GDM1 (cell line): ENCODE results near the gene OR56A5.
"Not testable (repeated sequence)": the region's sequence is repeated elsewhere in the genome, so short reads cannot be mapped to it uniquely, and the experiment has no call there.

Source experiments
- DNase-seq: peaks from one replicate; lab custom pipeline; 2025; lab: John Stamatoyannopoulos, UW

OR56A5 gene

GRCh38 chr11:5968394-5968793 is at the start of gene OR56A5:
OR56A5 (minus strand) TSS chr11:5968494; CDS start chr11:5968494, 0 bp downstream.
- DNase-seq, result no peak

- no peak for DNase-seq
These were observed 44.7 kb upstream of the OR56A5 start for GRCh38 chr11:6013042-6013441.

- no peak for DNase-seq
These were observed 43.9 kb upstream of the OR56A5 start for GRCh38 chr11:6012035-6012668.

GRCh38 chr11:6006846-6007245 is 38.6 kb upstream of the OR56A5 start, which contains the start of gene OR56A4:
OR56A4 (minus strand) TSS chr11:6006946; CDS start chr11:6002992, 3,954 bp downstream.
- no peak for DNase-seq

- no peak for DNase-seq
These were observed 38.1 kb upstream of the OR56A5 start for GRCh38 chr11:6006395-6006794.

- no peak for DNase-seq
These were observed 34.0 kb upstream of the OR56A5 start for GRCh38 chr11:6002202-6002699.

- no peak for DNase-seq
These were observed 26.5 kb upstream of the OR56A5 start for GRCh38 chr11:5994791-5995190.

GRCh38 chr11:5992604-5993251 is 24.4 kb upstream of the OR56A5 start:
- no peak for DNase-seq

- no peak for DNase-seq
These were observed 23.9 kb upstream of the OR56A5 start for GRCh38 chr11:5992150-5992549.

- DNase-seq, result no peak
These were observed 20.9 kb upstream of the OR56A5 start for GRCh38 chr11:5989203-5989602.

GRCh38 chr11:5986885-5987284 is 18.6 kb upstream of the OR56A5 start, which contains the start of gene OR52L1:
OR52L1 (minus strand) TSS chr11:5986985; CDS start chr11:5986930, 55 bp downstream.
- no peak for DNase-seq

GRCh38 chr11:5983443-5983842 is 15.1 kb upstream of the OR56A5 start:
- no peak for DNase-seq

- no peak for DNase-seq
These were observed 5.2 kb upstream of the OR56A5 start for GRCh38 chr11:5973530-5973929.

GRCh38 chr11:5967708-5968107 is 586 bp downstream of the OR56A5 start:
- no peak for DNase-seq

GRCh38 chr11:5966958-5967357 is 1.3 kb downstream of the OR56A5 start:
- DNase-seq, result no peak

GRCh38 chr11:5960704-5961320 is 7.5 kb downstream of the OR56A5 start:
- DNase-seq, result not testable (repeated sequence)

GRCh38 chr11:5955586-5955985 is 12.7 kb downstream of the OR56A5 start:
- DNase-seq, result no peak

GRCh38 chr11:5941951-5942350 is 26.3 kb downstream of the OR56A5 start, which contains the start of gene OR56A3:
OR56A3 (plus strand) TSS chr11:5942251; CDS start chr11:5947347, 5,096 bp downstream.
- DNase-seq, result no peak

GRCh38 chr11:5940748-5941147 is 27.5 kb downstream of the OR56A5 start:
- no peak for DNase-seq

- DNase-seq, result no peak
These were observed 29.7 kb downstream of the OR56A5 start for GRCh38 chr11:5938603-5938965.

GRCh38 chr11:5937868-5938602 is 30.3 kb downstream of the OR56A5 start:
- no peak for DNase-seq

GRCh38 chr11:5933116-5933515 is 35.2 kb downstream of the OR56A5 start:
- no peak for DNase-seq
